DOHH2 (cell line): Measurements from ENCODE around the gene MYH7B.

Source experiments
- EZH2phosphoT487 ChIP-seq: fragments of 200-600 bp; sonication (generic); IDR thresholded peaks from 2 replicates; pipeline ENCODE4 v1.6.1; 2017; ENCODE audit warnings: borderline replicate concordance, mild to moderate bottlenecking, antibody characterized with exemption, low read length, moderate library complexity, mixed read lengths
- TF ChIP-seq, protein P1 (sequence below): fragments of 200-600 bp; sonication (generic); IDR thresholded peaks from one replicate; pipeline ENCODE4 v1.5.1; 2014; ENCODE audit warnings: antibody characterized with exemption, mild to moderate bottlenecking, low read depth, low read length; ENCODE audit not compliant: poor library complexity, severe bottlenecking

DNA sequence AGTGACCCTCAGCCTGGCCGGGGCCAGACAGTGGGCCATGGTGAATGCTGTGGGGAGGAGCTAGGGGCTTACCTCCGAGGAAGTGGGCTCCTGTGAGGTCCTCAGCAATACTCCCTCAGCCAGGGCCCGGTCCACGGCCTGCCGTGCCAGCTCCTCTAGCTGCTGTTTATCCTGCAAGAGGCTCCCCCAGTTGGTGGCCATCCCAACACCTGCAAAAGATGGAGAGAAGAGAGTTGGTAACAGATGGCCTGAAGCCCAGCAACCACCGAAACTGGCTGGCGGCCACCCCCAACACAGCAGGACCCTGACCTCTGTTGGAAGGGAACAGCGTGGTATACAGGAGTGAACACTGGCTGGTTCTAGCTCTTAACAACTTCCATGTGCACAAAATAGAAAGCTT lies 4.0 kb upstream of the MYH7B start:
- TF ChIP-seq, protein P1, sequence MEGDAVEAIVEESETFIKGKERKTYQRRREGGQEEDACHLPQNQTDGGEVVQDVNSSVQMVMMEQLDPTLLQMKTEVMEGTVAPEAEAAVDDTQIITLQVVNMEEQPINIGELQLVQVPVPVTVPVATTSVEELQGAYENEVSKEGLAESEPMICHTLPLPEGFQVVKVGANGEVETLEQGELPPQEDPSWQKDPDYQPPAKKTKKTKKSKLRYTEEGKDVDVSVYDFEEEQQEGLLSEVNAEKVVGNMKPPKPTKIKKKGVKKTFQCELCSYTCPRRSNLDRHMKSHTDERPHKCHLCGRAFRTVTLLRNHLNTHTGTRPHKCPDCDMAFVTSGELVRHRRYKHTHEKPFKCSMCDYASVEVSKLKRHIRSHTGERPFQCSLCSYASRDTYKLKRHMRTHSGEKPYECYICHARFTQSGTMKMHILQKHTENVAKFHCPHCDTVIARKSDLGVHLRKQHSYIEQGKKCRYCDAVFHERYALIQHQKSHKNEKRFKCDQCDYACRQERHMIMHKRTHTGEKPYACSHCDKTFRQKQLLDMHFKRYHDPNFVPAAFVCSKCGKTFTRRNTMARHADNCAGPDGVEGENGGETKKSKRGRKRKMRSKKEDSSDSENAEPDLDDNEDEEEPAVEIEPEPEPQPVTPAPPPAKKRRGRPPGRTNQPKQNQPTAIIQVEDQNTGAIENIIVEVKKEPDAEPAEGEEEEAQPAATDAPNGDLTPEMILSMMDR, result no peak
- TF ChIP-seq EZH2phosphoT487, result no peak
